NCI-H128 (cell line): ENCODE data around the gene PRLR.
"Not testable (repeated sequence)": the region's sequence is repeated elsewhere in the genome, so short reads cannot be mapped to it uniquely, and the experiment has no call there.

ENCODE experiments used
- DNase-seq: peaks from one replicate; lab custom pipeline; 2025; ENCODE audit not compliant: unreplicated experiment; lab: John Stamatoyannopoulos, UW

Gene PRLR

DNA sequence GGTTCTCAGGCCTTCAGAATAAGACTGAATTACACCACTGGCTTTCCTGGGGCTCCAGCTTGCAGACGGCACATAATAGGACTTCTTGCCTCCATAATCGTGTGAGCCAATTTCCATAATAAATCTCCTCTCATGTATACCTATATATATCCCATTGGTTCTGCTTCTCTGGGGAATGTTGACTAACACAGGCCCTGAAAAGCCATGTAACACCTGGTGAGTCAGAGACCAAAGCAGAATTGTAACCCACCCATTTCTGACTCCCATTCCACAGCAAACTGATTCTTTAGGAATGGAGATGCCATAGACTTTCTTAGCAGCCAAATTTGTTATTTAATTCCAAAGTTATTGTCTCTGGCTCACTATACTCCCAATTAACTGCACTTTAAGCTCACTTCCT lies 97.1 kb downstream of the PRLR start:
- DNase-seq, result no peak

- no peak for DNase-seq
Observed at GRCh38 chr5:35131723-35132122, 98.6 kb downstream of the PRLR start.

- DNase-seq, result no peak
Observed at GRCh38 chr5:35129921-35130485, 100.3 kb downstream of the PRLR start.

DNA sequence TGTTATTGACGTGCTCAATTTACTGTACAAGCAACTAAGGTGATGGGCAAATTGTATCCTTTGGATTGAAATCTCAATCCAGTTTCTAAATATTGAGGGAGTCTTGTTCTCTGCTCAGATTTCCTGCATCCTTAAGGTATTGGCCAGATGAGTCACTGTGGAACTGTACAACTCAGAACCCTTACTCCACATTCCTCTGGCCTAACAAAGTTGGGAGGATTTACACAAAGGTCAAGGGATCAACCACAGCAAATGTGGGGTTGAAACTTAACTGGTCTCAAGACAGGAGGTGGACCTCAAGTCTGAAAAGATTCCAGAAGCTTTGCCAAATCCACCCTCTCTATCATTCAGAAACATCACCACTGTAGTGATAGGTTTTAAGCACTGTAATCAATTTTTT lies 101.0 kb downstream of the PRLR start:
- no peak for DNase-seq

- no peak for DNase-seq
Observed at GRCh38 chr5:35127006-35127405, 103.3 kb downstream of the PRLR start.

DNA sequence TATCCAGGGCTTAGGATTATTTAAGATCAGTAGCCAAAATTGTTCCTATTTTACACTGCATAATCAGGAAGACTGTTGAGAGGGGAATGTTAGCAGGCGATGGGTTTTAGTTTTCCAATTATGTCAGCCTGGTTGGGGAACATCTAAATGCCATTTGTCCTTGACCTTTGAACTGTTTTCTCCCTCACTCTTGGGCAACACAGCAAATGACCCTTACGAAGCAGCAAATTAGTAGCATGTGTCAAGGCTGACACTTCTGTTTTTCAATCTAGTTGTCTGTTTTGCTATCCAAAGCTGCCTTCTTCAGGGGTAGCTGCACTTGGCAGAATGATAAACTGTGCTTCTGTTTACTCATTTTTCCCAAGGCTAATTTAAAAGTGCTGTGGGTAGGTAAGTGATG lies 104.5 kb downstream of the PRLR start:
- DNase-seq, result no peak

GRCh38 chr5:35124932-35125331 lies 105.4 kb downstream of the PRLR start:
- DNase-seq, result no peak

DNA sequence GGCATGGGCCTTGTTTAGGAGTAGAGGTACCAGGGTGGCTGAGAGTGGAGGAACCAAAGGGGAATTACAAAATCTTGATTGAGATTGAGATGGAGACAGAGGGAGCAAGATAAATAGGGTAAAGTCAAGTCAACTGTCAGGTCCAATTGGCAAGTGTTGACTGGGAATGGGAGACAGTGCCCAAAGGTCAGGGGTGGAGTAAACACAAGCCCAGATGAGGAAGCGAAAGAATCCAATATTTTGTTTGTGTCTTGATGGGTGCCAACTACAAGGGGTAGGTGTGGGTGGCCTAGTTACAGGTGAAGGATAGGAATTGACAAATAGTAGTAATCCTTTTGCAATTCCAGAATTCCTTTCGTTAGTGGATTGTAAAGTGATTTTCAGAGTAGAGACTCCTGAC lies 107.5 kb downstream of the PRLR start:
- DNase-seq, result no peak

GRCh38 chr5:35120715-35121114 lies 109.6 kb downstream of the PRLR start:
- DNase-seq, result no peak

GRCh38 chr5:35117967-35118366 lies 112.3 kb downstream of the PRLR start:
- DNase-seq, result no peak

GRCh38 chr5:35115920-35116319 lies 114.4 kb downstream of the PRLR start:
- DNase-seq, result no peak

GRCh38 chr5:35114698-35115097 lies 115.6 kb downstream of the PRLR start:
- DNase-seq, result no peak

DNA sequence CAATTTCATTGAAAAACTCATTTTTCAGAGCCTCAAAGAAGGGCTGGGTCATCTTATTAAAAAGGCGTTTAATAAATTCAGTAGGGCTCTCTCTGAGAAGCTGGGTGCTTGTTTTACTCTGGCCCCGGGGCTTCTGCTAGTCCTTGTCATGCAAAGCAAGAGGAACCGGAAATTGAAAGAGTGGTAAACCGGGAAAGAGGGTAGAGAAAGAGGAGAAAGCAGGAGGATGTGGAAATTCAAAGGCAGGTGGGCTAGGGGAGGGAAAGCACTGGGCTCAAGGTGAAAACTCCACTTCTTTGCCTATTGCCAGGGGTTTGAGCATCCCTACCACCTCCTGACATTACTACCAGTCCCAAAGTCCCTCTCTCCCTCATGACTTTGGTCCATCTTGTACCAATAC lies 118.0 kb downstream of the PRLR start:
- no peak for DNase-seq

- DNase-seq, result not testable (repeated sequence)
Observed at GRCh38 chr5:35104550-35104949, 125.7 kb downstream of the PRLR start.

DNA sequence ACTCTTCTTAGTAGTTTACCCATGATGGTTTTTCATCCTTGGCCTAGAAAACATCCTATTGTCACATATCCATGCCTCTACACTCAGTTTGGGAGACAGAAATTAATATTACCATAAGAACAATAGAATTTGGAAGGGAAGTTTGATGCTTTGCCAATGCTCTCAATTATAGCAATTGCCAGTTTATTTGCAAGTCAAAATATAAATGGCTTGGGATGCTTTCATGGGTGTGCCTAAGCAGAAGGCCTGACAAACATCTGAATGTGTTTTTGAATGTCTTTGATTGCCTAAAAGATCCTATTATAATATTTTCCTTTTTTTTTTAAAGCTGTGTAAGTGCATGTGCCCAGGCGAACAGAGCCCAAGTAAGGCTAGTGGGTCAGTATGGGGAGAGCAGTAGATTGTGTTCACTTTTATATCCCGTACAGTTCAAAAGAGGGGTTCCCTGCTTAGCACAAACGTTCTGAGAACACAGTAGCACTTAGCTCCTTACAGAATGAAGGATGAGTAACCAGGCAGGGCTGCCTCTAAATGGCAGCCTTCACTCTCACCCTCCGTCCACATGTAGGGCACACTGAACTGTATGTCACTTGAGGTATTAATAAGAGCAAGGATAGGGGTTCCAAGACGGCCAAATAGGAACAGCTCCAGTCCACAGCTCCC lies 126.5 kb downstream of the PRLR start:
- no peak for DNase-seq

- not testable (repeated sequence) for DNase-seq
Observed at GRCh38 chr5:35101720-35102119, 128.6 kb downstream of the PRLR start.

DNA sequence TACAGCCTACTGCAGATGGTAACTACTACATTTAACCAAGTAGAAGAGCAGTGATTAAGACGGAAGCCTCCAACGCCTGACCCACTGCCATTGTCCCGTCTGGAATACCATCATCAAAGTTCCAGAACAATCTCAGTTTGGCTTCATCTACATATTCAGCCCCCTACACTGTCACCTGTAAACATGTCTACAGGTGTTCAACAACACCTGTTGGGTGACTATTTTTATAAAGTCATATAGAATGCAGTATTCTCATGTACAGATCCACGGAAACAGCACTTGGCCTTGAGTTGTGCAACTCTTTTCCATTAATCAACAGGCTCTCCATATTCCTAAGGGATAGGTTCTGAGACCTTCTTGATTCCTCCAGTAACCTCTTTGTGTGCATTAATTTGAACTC lies 129.3 kb downstream of the PRLR start:
- DNase-seq, result no peak

GRCh38 chr5:35098214-35098613 lies 132.1 kb downstream of the PRLR start:
- DNase-seq, result no peak

- no peak for DNase-seq
Observed at GRCh38 chr5:35096932-35097331, 133.4 kb downstream of the PRLR start.

- DNase-seq, result no peak
Observed at GRCh38 chr5:35096216-35096615, 134.1 kb downstream of the PRLR start.

- no peak for DNase-seq
Observed at GRCh38 chr5:35095366-35095765, 134.9 kb downstream of the PRLR start.

DNA sequence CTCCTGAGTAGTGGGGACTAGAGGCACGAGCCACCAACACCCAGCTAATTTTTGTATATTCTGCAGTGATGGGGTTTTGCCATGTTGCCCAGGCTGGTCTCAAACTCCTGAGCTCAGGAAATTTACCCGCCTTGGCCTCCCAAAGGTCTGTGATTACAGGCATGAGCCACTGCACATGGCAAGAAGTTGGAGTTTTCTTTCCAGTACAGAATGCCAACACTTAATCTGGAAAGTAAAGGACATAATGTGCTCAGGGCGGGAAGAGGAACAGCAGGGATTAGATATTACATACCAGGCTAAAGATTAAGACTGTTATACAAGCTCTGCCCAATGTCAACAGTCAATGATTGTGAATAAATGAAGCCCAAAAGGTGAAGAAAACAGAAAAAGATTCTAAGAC lies 135.3 kb downstream of the PRLR start:
- no peak for DNase-seq

DNA sequence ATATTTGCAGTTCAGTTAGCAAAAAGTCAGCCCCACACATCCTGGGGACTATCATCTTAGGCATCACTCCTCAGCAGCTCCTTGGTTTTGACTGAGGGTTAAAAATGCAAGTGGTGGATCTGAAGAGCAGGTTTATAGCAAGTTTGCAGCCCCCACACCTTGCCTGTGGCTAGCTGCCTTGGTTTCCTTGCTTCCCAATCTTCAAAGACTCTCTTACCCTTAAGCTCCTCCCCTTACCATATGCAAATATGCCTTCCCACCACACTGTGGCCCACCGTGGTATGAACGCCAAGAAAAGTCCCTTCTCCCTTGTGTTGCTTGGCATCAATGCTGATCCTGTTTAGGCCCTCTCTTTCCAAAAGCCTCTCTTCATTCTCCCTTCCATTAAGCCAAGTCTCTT lies 137.6 kb downstream of the PRLR start:
- DNase-seq, result no peak
